Activated CD4-positive, alpha-beta T cell treated with anti-CD3 and anti-CD28 coated beads, Interleukin-2, amount 50 U/mL, for 1 hour (primary cell): ENCODE results near the gene IGFBP2.
"Not testable (repeated sequence)": the region's sequence is repeated elsewhere in the genome, so short reads cannot be mapped to it uniquely, and the experiment has no call there.

ENCODE experiments used
- DNase-seq: peaks from one replicate; pipeline ENCODE4 v3.0.0-alpha.2; 2020

The IGFBP2 gene

GRCh38 chr2:216632952-216633615 lies at the start of gene IGFBP2:
Gene IGFBP2 (plus strand): TSS chr2:216633420. CDS start chr2:216633524, 104 bp downstream.
- DNase-seq, result no peak

- DNase-seq, result no peak
These were observed 49.6 kb upstream of the IGFBP2 start for GRCh38 chr2:216583606-216584005.

GRCh38 chr2:216584112-216584511 lies 49.1 kb upstream of the IGFBP2 start:
- DNase-seq, result no peak

- DNase-seq, result no peak
These were observed 47.8 kb upstream of the IGFBP2 start for GRCh38 chr2:216585441-216585840.

- DNase-seq, result no peak
These were observed 44.1 kb upstream of the IGFBP2 start for GRCh38 chr2:216588861-216589710.

GRCh38 chr2:216589791-216590190 lies 43.4 kb upstream of the IGFBP2 start:
- no peak for DNase-seq

GRCh38 chr2:216590780-216591179 lies 42.4 kb upstream of the IGFBP2 start:
- no peak for DNase-seq

- DNase-seq, result no peak
These were observed 41.7 kb upstream of the IGFBP2 start for GRCh38 chr2:216591480-216591879.

- no peak for DNase-seq
These were observed 39.1 kb upstream of the IGFBP2 start for GRCh38 chr2:216594081-216594480.

GRCh38 chr2:216596236-216596979 lies 36.8 kb upstream of the IGFBP2 start:
- no peak for DNase-seq

- no peak for DNase-seq
These were observed 36.2 kb upstream of the IGFBP2 start for GRCh38 chr2:216596980-216597509.

GRCh38 chr2:216597825-216598224 lies 35.4 kb upstream of the IGFBP2 start:
- DNase-seq, result not testable (repeated sequence)

- DNase-seq, result no peak
These were observed 31.4 kb upstream of the IGFBP2 start for GRCh38 chr2:216601632-216602409.

GRCh38 chr2:216603010-216603883 lies 30.0 kb upstream of the IGFBP2 start:
- DNase-seq, result no peak

GRCh38 chr2:216603884-216604245 lies 29.4 kb upstream of the IGFBP2 start:
- no peak for DNase-seq

GRCh38 chr2:216604458-216604857 lies 28.8 kb upstream of the IGFBP2 start:
- no peak for DNase-seq

GRCh38 chr2:216606551-216607276 lies 26.5 kb upstream of the IGFBP2 start:
- peak; percentile 1 for DNase-seq

GRCh38 chr2:216607277-216607560 lies 26.0 kb upstream of the IGFBP2 start:
- no peak for DNase-seq

GRCh38 chr2:216608525-216608924 lies 24.7 kb upstream of the IGFBP2 start:
- DNase-seq, result no peak

GRCh38 chr2:216615298-216616082 lies 17.7 kb upstream of the IGFBP2 start:
- no peak for DNase-seq
